ENCODE measurements around the gene PSMA5.
A peak's percentile ranks its signal among the peaks of the same experiment; 100 is the strongest.
"Not testable (repeated sequence)": the region's sequence is repeated elsewhere in the genome, so short reads cannot be mapped to it uniquely, and the experiment has no call there.

The PSMA5 gene

GRCh38 chr1:109397581-109398342, 28.5 kb downstream of the PSMA5 start, which contains the start of gene SORT1:
Gene SORT1, minus strand, starts transcription at chr1:109397918. Its CDS starts 26 bp downstream, at chr1:109397892.
- peak within 1 kb of the TSS; percentile 49 for H3K4me3 ChIP-seq (ENCODE audit: low read depth, low read length)
- in situ Hi-C loops (cut with HindIII; ENCODE audit: low sequenced_read_pairs), result no loop called here
- peak; percentile 18 for TF ChIP-seq CTCF (IDR thresholded peaks at IDR 0.05; ENCODE audit: low read depth, low read length, missing control alignments)
- peak; percentile 73 for DNase-seq (ENCODE audit: low read depth)

GRCh38 chr1:109396871-109397580, 29.2 kb downstream of the PSMA5 start:
- DNase-seq (ENCODE audit: low read depth), result no peak
- in situ Hi-C loops (cut with HindIII; ENCODE audit: low sequenced_read_pairs), result no loop called here
- H3K4me3 ChIP-seq (ENCODE audit: low read depth, low read length), result peak overlapping the region; percentile 49
- TF ChIP-seq CTCF (IDR thresholded peaks at IDR 0.05; ENCODE audit: low read depth, low read length, missing control alignments), result no peak

DNA sequence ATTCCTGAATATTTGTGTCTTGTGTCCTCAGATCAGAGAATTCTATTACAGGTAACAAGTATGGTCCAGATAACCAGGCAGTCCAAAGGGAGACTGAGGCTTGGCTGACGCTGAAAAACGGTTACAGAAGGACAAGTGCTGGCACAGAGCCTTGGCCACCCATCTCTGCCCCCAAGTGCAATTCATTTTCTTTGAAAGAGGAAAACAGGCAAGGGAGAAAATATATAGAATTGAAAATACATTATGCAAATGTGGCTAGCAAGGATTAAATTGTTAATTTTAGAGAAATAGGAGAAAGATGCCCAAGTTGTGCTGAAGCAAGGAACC, 29.8 kb downstream of the PSMA5 start:
- no peak for DNase-seq (ENCODE audit: low read depth)
- peak overlapping the region; percentile 49 for H3K4me3 ChIP-seq (ENCODE audit: low read depth, low read length)
- in situ Hi-C loops (cut with HindIII; ENCODE audit: low sequenced_read_pairs), result no loop called here
- no peak for TF ChIP-seq CTCF (IDR thresholded peaks at IDR 0.05; ENCODE audit: low read depth, low read length, missing control alignments)

DNA sequence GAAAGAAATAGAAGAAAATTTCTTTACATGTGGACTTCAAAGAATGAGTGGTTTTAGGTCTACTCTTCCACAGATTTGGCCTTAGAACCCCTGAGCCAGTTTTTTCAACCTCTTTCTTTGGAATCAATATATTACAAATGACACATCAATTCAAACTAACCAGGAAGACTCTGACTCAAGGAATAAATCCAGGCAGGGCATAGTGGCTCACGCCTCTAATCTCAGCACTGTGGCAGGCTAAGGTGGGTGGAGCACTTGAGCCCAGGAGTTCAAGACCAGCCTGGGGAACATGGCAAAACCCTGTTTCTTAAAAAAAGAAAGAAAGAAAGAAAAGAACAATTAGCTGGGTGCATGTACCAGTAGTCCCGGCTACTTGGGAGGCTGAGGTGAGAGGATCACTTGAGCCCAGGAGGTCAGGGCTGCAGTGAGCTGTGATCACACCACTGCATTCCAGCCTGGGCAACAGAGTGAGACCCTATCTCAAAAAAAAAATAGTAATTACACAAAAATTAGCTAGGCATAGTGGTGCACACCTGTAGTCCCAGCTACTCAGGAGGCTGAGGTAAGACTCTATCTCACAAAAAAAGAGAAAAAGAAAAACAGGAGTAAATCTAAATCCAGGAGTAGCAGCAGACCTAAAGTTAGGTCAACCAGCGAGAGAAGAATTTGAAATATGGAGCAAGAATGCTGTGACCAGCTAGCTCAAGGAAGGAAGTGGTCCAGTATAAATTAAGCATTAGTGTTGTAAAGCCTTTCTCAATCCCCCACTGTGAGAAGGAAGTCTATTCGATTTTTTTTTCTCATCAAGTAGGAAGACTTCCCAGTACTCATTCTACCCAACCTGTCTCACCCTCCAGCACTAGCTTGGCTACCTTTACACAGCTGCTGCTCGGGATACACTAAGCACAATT, 30.4 kb downstream of the PSMA5 start:
- no peak for TF ChIP-seq CTCF (IDR thresholded peaks at IDR 0.05; ENCODE audit: low read depth, low read length, missing control alignments)
- DNase-seq (ENCODE audit: low read depth), result peak; percentile 74
- in situ Hi-C loops (cut with HindIII; ENCODE audit: low sequenced_read_pairs), result no loop called here
- H3K4me3 ChIP-seq (ENCODE audit: low read depth, low read length), result peak overlapping the region; percentile 49

DNA sequence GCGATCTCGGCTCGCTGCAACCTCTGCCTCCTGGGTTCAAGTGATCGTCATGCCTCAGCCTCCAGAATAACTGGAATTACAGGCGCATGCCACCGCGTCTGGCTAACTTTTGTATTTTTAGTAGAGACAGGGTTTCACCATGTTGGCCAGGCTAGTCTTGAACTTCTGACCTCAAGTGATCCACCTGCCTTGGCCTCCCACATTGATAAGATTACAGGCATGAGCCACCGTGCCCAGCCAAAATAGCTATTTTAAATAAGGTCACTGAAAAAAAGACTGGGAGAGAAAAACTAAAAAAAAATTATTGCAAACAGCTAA, 31.0 kb downstream of the PSMA5 start:
- in situ Hi-C loops (cut with HindIII; ENCODE audit: low sequenced_read_pairs); DNase-seq (ENCODE audit: low read depth); H3K4me3 ChIP-seq (ENCODE audit: low read depth, low read length): not testable (repeated sequence)

- no peak overlapping the region for H3K4me3 ChIP-seq (ENCODE audit: low read depth, low read length)
- in situ Hi-C loops (cut with HindIII; ENCODE audit: low sequenced_read_pairs), result no loop called here
- TF ChIP-seq CTCF (IDR thresholded peaks at IDR 0.05; ENCODE audit: low read depth, low read length, missing control alignments), result no peak
- DNase-seq (ENCODE audit: low read depth), result no peak
Observed at GRCh38 chr1:109394591-109395281, 31.5 kb downstream of the PSMA5 start.

Data from astrocyte of the cerebellum (primary cell).